ENCODE results near the gene CTSK. TPM values are rescaled to one million over a fixed set of nuclear protein-coding genes. Genes with fewer than 3 reads are reported as not detected.

CTSK gene
- total RNA-seq, 3 donors from 2014 or later, result 111 to 590 (median 204) TPM

DNA sequence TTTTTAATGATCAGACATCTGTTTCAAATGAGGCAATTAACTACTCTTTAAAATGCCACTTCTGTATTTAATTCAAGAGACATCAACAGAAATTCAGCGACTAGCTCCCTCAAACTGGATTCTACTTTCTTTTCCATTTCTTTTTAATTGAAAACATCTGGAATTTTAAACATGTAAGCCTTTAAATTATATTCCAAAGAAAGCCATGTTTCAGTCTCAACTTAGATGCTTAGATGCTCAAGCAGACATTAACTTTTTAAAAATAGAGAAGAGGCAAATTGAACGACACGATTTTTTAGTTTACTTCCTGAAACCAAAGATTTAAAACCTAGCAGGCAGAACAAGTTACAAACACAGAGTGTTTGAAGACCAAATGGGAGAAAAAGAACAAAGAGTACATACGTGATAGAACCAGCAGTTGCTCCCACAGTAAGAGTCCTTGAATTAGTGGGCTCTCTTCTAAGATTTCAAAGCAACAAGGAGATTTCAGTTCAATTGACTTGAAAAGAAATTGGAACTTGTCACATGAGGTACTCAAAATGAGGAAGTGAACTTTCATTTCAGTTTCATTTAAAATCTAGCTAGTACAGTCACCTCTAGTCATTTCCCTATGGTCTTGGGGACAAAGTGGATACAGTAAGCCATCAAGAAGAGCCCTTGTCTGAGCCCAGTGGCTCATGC is 42.6 kb downstream of the CTSK start, which contains the start of gene CTSS:
Gene CTSS, minus strand, starts transcription at position 483 of the 681 bp plus-strand sequence. CDS start 1,015 bp downstream, outside the sequence.
- Histone ChIP-seq H3K27ac (peak within 1 kb of the TSS; percentile 65 to 72), H3K36me3 (no peaks in the 10 kb centered on the region), H3K4me3 (peak within 1 kb of the TSS; percentile 35 to 59 (median 40)), H3K9me3 (no peaks in the 10 kb centered on the region), H3K4me1 (no peaks in the 10 kb centered on the region), H3K27me3 (no peaks in the 10 kb centered on the region)
- intact Hi-C loops (cut with DNase I; ENCODE audit: low total_unique reads), result no loop called here
- no peak for DNase-seq (ENCODE audit: low spot score in 2 of 2)
- TF ChIP-seq, protein P1, sequence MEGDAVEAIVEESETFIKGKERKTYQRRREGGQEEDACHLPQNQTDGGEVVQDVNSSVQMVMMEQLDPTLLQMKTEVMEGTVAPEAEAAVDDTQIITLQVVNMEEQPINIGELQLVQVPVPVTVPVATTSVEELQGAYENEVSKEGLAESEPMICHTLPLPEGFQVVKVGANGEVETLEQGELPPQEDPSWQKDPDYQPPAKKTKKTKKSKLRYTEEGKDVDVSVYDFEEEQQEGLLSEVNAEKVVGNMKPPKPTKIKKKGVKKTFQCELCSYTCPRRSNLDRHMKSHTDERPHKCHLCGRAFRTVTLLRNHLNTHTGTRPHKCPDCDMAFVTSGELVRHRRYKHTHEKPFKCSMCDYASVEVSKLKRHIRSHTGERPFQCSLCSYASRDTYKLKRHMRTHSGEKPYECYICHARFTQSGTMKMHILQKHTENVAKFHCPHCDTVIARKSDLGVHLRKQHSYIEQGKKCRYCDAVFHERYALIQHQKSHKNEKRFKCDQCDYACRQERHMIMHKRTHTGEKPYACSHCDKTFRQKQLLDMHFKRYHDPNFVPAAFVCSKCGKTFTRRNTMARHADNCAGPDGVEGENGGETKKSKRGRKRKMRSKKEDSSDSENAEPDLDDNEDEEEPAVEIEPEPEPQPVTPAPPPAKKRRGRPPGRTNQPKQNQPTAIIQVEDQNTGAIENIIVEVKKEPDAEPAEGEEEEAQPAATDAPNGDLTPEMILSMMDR (IDR thresholded peaks at IDR 0.05), result no peak
- TF ChIP-seq POLR2AphosphoS5 (IDR thresholded peaks at IDR 0.05) (no peak), POLR2A (IDR thresholded peaks at IDR 0.05) (no peak)

DNA sequence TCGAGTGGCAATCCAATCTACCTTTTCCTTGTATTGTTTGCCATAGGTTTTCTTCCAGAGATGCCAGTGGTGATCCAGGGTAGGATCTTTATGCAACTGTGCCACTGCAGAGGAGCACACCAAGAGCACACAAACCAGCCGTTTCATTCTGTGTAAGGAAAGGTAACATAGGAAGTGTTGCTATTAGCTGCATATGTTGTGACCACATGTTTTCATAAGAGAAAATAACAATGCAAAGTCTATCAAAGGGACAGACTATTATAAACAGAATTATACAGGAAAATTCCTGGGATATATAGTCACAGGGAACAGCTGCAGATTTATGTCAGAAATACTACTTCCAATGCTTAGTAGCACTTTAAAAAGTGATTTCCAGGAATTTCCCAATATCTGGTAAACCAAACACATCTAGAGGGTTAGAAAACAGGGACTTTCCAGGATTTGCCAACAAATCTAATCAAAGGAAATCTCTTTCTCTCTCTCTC is 43.4 kb downstream of the CTSK start:
- Histone ChIP-seq H3K4me3 (peak overlapping the region; percentile 35 to 59 (median 40)), H3K36me3 (no peaks in the 10 kb centered on the region), H3K27ac (peak overlapping the region; percentile 20 to 72), H3K27me3 (no peaks in the 10 kb centered on the region), H3K9me3 (no peaks in the 10 kb centered on the region), H3K4me1 (no peaks in the 10 kb centered on the region)
- DNase-seq (ENCODE audit: low spot score in 2 of 2), result no peak
- intact Hi-C loops (cut with DNase I; ENCODE audit: low total_unique reads), result no loop called here
- TF ChIP-seq POLR2AphosphoS5 (IDR thresholded peaks at IDR 0.05), result no peak
- TF ChIP-seq POLR2A (IDR thresholded peaks at IDR 0.05), result no peak
- TF ChIP-seq, protein P1 (IDR thresholded peaks at IDR 0.05), result no peak

DNA sequence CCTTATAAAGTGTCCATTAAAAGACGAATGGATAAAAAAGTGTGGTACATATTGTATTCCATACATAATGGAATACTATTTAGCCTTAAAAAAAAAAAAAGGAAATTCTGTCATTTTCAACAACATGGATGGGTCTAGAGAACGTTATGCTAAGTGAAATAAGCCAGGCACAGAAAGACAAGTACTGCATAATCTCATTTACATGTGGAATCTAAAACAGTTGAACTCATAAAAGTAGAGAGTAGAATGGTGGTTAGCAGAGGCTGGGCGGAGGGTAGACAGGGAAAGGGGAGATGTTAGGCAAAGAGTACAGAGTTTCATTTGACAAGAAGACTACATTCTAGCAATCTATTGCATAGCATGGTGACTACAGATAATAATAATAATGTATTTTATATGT is 45.0 kb downstream of the CTSK start:
- H3K36me3 ChIP-seq, result no peaks in the 10 kb centered on the region
- no peaks in the 10 kb centered on the region for H3K9me3 ChIP-seq
- TF ChIP-seq, protein P1 (IDR thresholded peaks at IDR 0.05), result no peak
- TF ChIP-seq POLR2AphosphoS5 (IDR thresholded peaks at IDR 0.05) (no peak), POLR2A (IDR thresholded peaks at IDR 0.05) (no peak)
- intact Hi-C loops (cut with DNase I; ENCODE audit: low total_unique reads), result no loop called here
- no peaks in the 10 kb centered on the region for H3K4me1 ChIP-seq
- no peak overlapping the region for H3K27ac ChIP-seq
- DNase-seq (ENCODE audit: low spot score in 2 of 2), result no peak
- no peak overlapping the region for H3K4me3 ChIP-seq
- no peaks in the 10 kb centered on the region for H3K27me3 ChIP-seq

DNA sequence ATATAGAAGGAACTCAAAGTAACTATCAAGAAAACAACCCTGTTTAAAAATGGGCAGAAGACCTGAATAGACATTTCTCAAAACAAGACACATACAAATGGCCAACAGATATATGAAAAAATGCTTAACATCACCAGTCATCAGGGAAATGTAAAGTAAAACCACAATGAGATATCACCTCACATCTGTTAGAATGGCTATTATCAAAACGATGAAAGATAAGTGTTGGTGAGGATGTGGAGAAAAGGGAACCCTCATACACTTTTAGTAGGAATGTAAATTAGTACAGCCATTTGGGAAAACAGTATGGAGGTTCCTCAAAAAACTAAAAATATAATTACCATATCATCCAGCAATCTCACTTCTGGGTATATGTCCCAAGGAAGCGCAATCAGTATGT is 45.5 kb downstream of the CTSK start:
- no peak overlapping the region for H3K4me3 ChIP-seq
- H3K36me3 ChIP-seq, result no peaks in the 10 kb centered on the region
- H3K27ac ChIP-seq, result no peak overlapping the region
- no peak for TF ChIP-seq POLR2AphosphoS5 (IDR thresholded peaks at IDR 0.05)
- TF ChIP-seq, protein P1 (IDR thresholded peaks at IDR 0.05), result no peak
- TF ChIP-seq POLR2A (IDR thresholded peaks at IDR 0.05), result no peak
- no peaks in the 10 kb centered on the region for H3K4me1 ChIP-seq
- DNase-seq (ENCODE audit: low spot score in 2 of 2), result no peak
- no peaks in the 10 kb centered on the region for H3K9me3 ChIP-seq
- no peaks in the 10 kb centered on the region for H3K27me3 ChIP-seq
- intact Hi-C loops (cut with DNase I; ENCODE audit: low total_unique reads), result no loop called here

DNA sequence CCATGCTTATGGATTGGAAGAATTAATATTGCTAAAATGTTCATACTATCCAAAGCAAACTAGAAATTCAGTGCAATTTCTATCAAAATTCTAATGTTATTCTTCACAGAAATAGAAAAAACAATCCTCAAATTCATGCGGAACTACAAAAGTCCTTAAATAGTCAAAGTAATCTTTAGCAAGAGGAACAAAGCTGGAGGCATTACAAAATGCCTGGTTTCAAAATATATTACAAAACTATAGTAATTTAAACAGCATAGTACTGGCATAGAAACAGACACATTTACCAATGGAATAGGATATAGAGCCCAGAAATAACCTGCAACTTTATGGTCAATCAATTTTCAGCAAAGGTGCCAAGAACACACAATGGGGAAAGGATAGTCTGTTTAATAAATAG is 46.3 kb downstream of the CTSK start:
- no peak overlapping the region for H3K4me3 ChIP-seq
- no peaks in the 10 kb centered on the region for H3K36me3 ChIP-seq
- H3K4me1 ChIP-seq, result no peaks in the 10 kb centered on the region
- no peaks in the 10 kb centered on the region for H3K27me3 ChIP-seq
- H3K27ac ChIP-seq, result no peak overlapping the region
- no peak for DNase-seq (ENCODE audit: low spot score in 2 of 2)
- TF ChIP-seq POLR2A (IDR thresholded peaks at IDR 0.05) (no peak), POLR2AphosphoS5 (IDR thresholded peaks at IDR 0.05) (no peak)
- TF ChIP-seq, protein P1 (IDR thresholded peaks at IDR 0.05), result no peak
- no peaks in the 10 kb centered on the region for H3K9me3 ChIP-seq
- intact Hi-C loops (cut with DNase I; ENCODE audit: low total_unique reads), result no loop called here

Data from breast epithelium (tissue), 4 donors.